ENCODE measurements around the gene DCTN4.

DCTN4 gene

GRCh38 chr5:150670948-150671310 lies 87.9 kb downstream of the DCTN4 start:
- DNase-seq (ENCODE audit: low spot score) = no peak

- no peak for DNase-seq (ENCODE audit: low spot score)
Observed at GRCh38 chr5:150670275-150670947, 88.4 kb downstream of the DCTN4 start.

GRCh38 chr5:150665044-150665443 lies 93.8 kb downstream of the DCTN4 start:
- no peak for DNase-seq (ENCODE audit: low spot score)

- DNase-seq (ENCODE audit: low spot score) = no peak
Observed at GRCh38 chr5:150663936-150664335, 94.9 kb downstream of the DCTN4 start.

GRCh38 chr5:150662731-150663516 lies 95.9 kb downstream of the DCTN4 start:
- no peak for DNase-seq (ENCODE audit: low spot score)

- no peak for DNase-seq (ENCODE audit: low spot score)
Observed at GRCh38 chr5:150661821-150662596, 96.8 kb downstream of the DCTN4 start.

GRCh38 chr5:150661086-150661485 lies 97.7 kb downstream of the DCTN4 start, which contains the start of gene MYOZ3:
TSS of gene MYOZ3 (plus strand) at chr5:150661251. CDS start at chr5:150662942, 1,691 bp downstream.
- DNase-seq (ENCODE audit: low spot score) = no peak

- DNase-seq (ENCODE audit: low spot score) = no peak
Observed at GRCh38 chr5:150660108-150660831, 98.5 kb downstream of the DCTN4 start.

GRCh38 chr5:150659360-150660107 lies 99.3 kb downstream of the DCTN4 start:
- DNase-seq (ENCODE audit: low spot score) = no peak

GRCh38 chr5:150658699-150659265 lies 100.0 kb downstream of the DCTN4 start:
- no peak for DNase-seq (ENCODE audit: low spot score)

Data from hepatic stellate cell (primary cell).